LNCaP clone FGC (cell line): ENCODE measurements around the gene CABP5.
A peak's percentile ranks its signal among the peaks of the same experiment; 100 is the strongest.

Experiments
- DNase-seq: peaks from one replicate; pipeline ENCODE4 v3.0.0-alpha.2; 2011; ENCODE audit warnings: low read depth
- H3K4me3 ChIP-seq: 2 replicates; pipeline ENCODE4 v1.5.1; 2011; ENCODE audit warnings: mild to moderate bottlenecking, low read depth, low read length, control low read depth
- CTCF ChIP-seq: IDR thresholded peaks from 2 replicates; pipeline ENCODE4 v1.5.1; 2012; ENCODE audit warnings: mild to moderate bottlenecking; ENCODE audit not compliant: control insufficient read depth, insufficient read depth; ENCODE audit errors: extremely low read depth

CABP5 gene

GRCh38 chr19:48006762-48007161 is 37.1 kb downstream of the CABP5 start:
- 0 out of 2 replicates have a peak, but pooled peaks have one; percentile 4 for TF ChIP-seq CTCF
- DNase-seq = no peak
- no peak overlapping the region for H3K4me3 ChIP-seq

GRCh38 chr19:48004236-48004635 is 39.6 kb downstream of the CABP5 start:
- no peak overlapping the region for H3K4me3 ChIP-seq
- no peak for DNase-seq
- TF ChIP-seq CTCF = no peak

- no peak for DNase-seq
- TF ChIP-seq CTCF = no peak
- H3K4me3 ChIP-seq = no peak overlapping the region
Observed at GRCh38 chr19:48000846-48001245, 43.0 kb downstream of the CABP5 start.

GRCh38 chr19:47998800-47999199 is 45.1 kb downstream of the CABP5 start:
- H3K4me3 ChIP-seq = no peak overlapping the region
- no peak for DNase-seq
- no peak for TF ChIP-seq CTCF

GRCh38 chr19:47996230-47996727 is 47.6 kb downstream of the CABP5 start:
- no peak for DNase-seq
- TF ChIP-seq CTCF = no peak

GRCh38 chr19:47994209-47994802 is 49.6 kb downstream of the CABP5 start, which contains the start of gene ELSPBP1:
Gene ELSPBP1, plus strand, starts transcription at chr19:47994632. Its CDS starts 14,036 bp downstream, at chr19:48008668.
- TF ChIP-seq CTCF = no peak
- DNase-seq = no peak
- no peak within 1 kb of the TSS for H3K4me3 ChIP-seq

More at GRCh38 chr19:47996230-47996727, 47.6 kb downstream of the CABP5 start:
- H3K4me3 ChIP-seq = no peak overlapping the region

- no peak within 1 kb of the TSS for H3K4me3 ChIP-seq
- no peak for DNase-seq
Observed at GRCh38 chr19:47992070-47992469, 51.8 kb downstream of the CABP5 start, which contains the start of gene BSPH1. Gene BSPH1, minus strand, starts transcription at chr19:47992170. Its CDS starts 89 bp downstream, at chr19:47992081.

More at GRCh38 chr19:47992070-47992469, 51.8 kb downstream of the CABP5 start, which contains the start of gene BSPH1:
- no peak for TF ChIP-seq CTCF
